B cell (primary cell): Measurements from ENCODE around the gene DCST2. TPM values are rescaled to one million over a fixed set of nuclear protein-coding genes. Genes with fewer than 3 reads are reported as not detected.

Experiments used
- ATAC-seq: fragments of 200-7000 bp; cut with Tn5 transposase; one replicate; pipeline ENCODE4 v1.10.0; 2021; ENCODE audit warnings: low read depth, mild to moderate bottlenecking, moderate number of reproducible peaks, moderate library complexity
- CTCF ChIA-PET: fragments of 350-600 bp; sonication (Branson Sonifier 250); formaldehyde crosslinking; loops from one replicate; lab custom pipeline; 2021; ENCODE audit warnings: antibody characterized with exemption, inconsistent platforms; lab: Charles Lee
- POLR2A ChIA-PET: fragments of 350-600 bp; sonication (Branson Sonifier 250); formaldehyde crosslinking; loops from one replicate; lab custom pipeline; 2021; ENCODE audit warnings: antibody characterized with exemption; lab: Charles Lee
- DNase-seq: peaks from one replicate; pipeline ENCODE4 v3.0.0; 2013
- H2AFZ ChIP-seq: 2 replicates; pipeline ENCODE4 v1.6.1; 2012; ENCODE audit warnings: mild to moderate bottlenecking, low read depth, low read length; ENCODE audit not compliant: insufficient read depth, poor library complexity, severe bottlenecking
- H3K27ac ChIP-seq, 2 donors: 1 replicate in 1 of 2; 2 replicates in 1 of 2; pipeline ENCODE4 v1.5.1; 2012 to 2013; ENCODE audit warnings: low read length in 2 of 2, mild to moderate bottlenecking in 2 of 2, moderate library complexity in 1 of 2
- H3K27me3 ChIP-seq, 4 experiments: fragments of 200-600 bp in 1 of 4; sonication (generic) in 1 of 4; replicated peaks in 1 of 4; 1 replicate in 2 of 4; 2 replicates in 2 of 4; pipeline versions ENCODE4 v1.6.1 to v1.7.0; 2013 to 2016; ENCODE audit warnings: low read length in 3 of 4, mild to moderate bottlenecking in 2 of 4, mixed read lengths in 1 of 4, moderate library complexity in 1 of 4; ENCODE audit not compliant: insufficient read depth in 4 of 4, control insufficient read depth in 3 of 4; ENCODE audit errors: control extremely low read depth in 1 of 4
- H3K36me3 ChIP-seq, 2 experiments: replicated peaks in 1 of 2; 1 replicate in 1 of 2; 2 replicates in 1 of 2; pipeline versions ENCODE4 v1.6.1 to v1.7.1; 2013; ENCODE audit warnings: low read length in 1 of 2; ENCODE audit not compliant: insufficient read depth in 2 of 2, control insufficient read depth in 1 of 2; ENCODE audit errors: control extremely low read depth in 1 of 2, extremely low read depth in 1 of 2
- H3K4me1 ChIP-seq, 2 donors: fragments of 200-600 bp in 1 of 2; sonication (generic) in 1 of 2; 1 replicate in 1 of 2; 2 replicates in 1 of 2; pipeline versions ENCODE4 v1.5.1 to v1.6.1; 2013 to 2017; ENCODE audit warnings: low read length in 2 of 2; ENCODE audit not compliant: control insufficient read depth in 2 of 2, insufficient read depth in 2 of 2
- H3K4me2 ChIP-seq: replicated peaks from 2 replicates; pipeline ENCODE3; 2012; ENCODE audit warnings: mild to moderate bottlenecking, low read depth, low read length; ENCODE audit not compliant: poor library complexity, severe bottlenecking
- H3K4me3 ChIP-seq, 5 experiments: fragments of 200-600 bp in 1 of 5; sonication (generic) in 1 of 5; 1 replicate in 3 of 5; 2 replicates in 2 of 5; pipeline versions ENCODE4 v1.5.1 to v1.7.0; 2011 to 2016; ENCODE audit warnings: low read length in 4 of 5, mild to moderate bottlenecking in 4 of 5, low read depth in 2 of 5, control low read depth in 1 of 5, moderate library complexity in 1 of 5; ENCODE audit not compliant: insufficient read depth in 1 of 5; ENCODE audit errors: control extremely low read depth in 1 of 5, extremely low read depth in 1 of 5
- H3K79me2 ChIP-seq: fragments of 200-600 bp; sonication (generic); one replicate; pipeline ENCODE4 v1.6.0; 2016; ENCODE audit warnings: low read length; ENCODE audit not compliant: control insufficient read depth, insufficient read depth
- H3K9ac ChIP-seq: fragments of 200-600 bp; sonication (generic); 2 replicates; pipeline ENCODE4 v1.6.1; 2017; ENCODE audit warnings: mild to moderate bottlenecking, low read length, moderate library complexity
- H3K9me3 ChIP-seq, 3 donors: one replicate each; pipeline versions ENCODE4 v1.6.1 to v1.7.1; 2013; ENCODE audit warnings: low read length in 2 of 3; ENCODE audit not compliant: control insufficient read depth in 2 of 3, insufficient read depth in 1 of 3; ENCODE audit errors: control extremely low read depth in 1 of 3
- H4K20me1 ChIP-seq: 2 replicates; pipeline ENCODE4 v1.6.0; 2012; ENCODE audit warnings: mild to moderate bottlenecking, low read length; ENCODE audit not compliant: insufficient read depth, control insufficient read depth, poor library complexity, severe bottlenecking
- H3K27ac Mint-ChIP-seq: one replicate; pipeline ENCODE4 v1.8.0; 2021; ENCODE audit warnings: mixed read lengths
- H3K27me3 Mint-ChIP-seq: one replicate; pipeline ENCODE4 v1.8.0; 2021; ENCODE audit warnings: mixed read lengths
- H3K4me1 Mint-ChIP-seq: one replicate; pipeline ENCODE4 v1.8.0; 2021; ENCODE audit warnings: mixed read lengths
- H3K4me3 Mint-ChIP-seq: one replicate; pipeline ENCODE4 v1.8.0; 2021; ENCODE audit warnings: mixed read lengths
- H3K9me3 Mint-ChIP-seq: one replicate; pipeline ENCODE4 v1.8.0; 2022; ENCODE audit warnings: mixed read lengths; ENCODE audit not compliant: insufficient read depth
- EZH2 ChIP-seq: IDR thresholded peaks from 2 replicates; pipeline ENCODE4 v1.6.1; 2012; ENCODE audit warnings: borderline replicate concordance, low read depth, mild to moderate bottlenecking, moderate library complexity, low read length; ENCODE audit not compliant: insufficient read depth, poor library complexity, severe bottlenecking
- WGBS: methylation state at CpG from one replicate; pipeline ENCODE4 v1.1.5; 2013; ENCODE audit warnings: missing lambda C conversion rate; ENCODE audit not compliant: insufficient coverage; 5-methylcytosine and 5-hydroxymethylcytosine counted together
- intact Hi-C: fragments of 100-400 bp; cut with micrococcal nuclease; formaldehyde crosslinking; loops from one replicate; pipeline ENCODE4 v1.10.0; 2022
- polyA plus RNA-seq: library from polyadenylated mRNA; depleted of rRNA; stranded (reverse); fragments of >200 nt; gene quantifications from 2 replicates; pipeline ENCODE4 v1.2.3, GENCODE V29; 2012
- total RNA-seq, 2 donors: library from RNA; stranded (reverse); fragments of 120-200 nt in 1 of 2; gene quantifications; 1 replicate in 1 of 2; 2 replicates in 1 of 2; pipeline versions ENCODE4 v1.2.3 to v1.2.4, GENCODE V29; 2013 to 2022
- TF ChIP-seq, protein P1 (sequence below): fragments of 200-600 bp; IDR thresholded peaks from one replicate; pipeline ENCODE4 v1.8.0; 2022; ENCODE audit warnings: antibody characterized with exemption, mild to moderate bottlenecking

The DCST2 gene
- total and polyA plus RNA-seq, 2 donors (not counting 1 experiment from before 2014, with no cell fraction given): 0.89 to 5.4 TPM

DNA sequence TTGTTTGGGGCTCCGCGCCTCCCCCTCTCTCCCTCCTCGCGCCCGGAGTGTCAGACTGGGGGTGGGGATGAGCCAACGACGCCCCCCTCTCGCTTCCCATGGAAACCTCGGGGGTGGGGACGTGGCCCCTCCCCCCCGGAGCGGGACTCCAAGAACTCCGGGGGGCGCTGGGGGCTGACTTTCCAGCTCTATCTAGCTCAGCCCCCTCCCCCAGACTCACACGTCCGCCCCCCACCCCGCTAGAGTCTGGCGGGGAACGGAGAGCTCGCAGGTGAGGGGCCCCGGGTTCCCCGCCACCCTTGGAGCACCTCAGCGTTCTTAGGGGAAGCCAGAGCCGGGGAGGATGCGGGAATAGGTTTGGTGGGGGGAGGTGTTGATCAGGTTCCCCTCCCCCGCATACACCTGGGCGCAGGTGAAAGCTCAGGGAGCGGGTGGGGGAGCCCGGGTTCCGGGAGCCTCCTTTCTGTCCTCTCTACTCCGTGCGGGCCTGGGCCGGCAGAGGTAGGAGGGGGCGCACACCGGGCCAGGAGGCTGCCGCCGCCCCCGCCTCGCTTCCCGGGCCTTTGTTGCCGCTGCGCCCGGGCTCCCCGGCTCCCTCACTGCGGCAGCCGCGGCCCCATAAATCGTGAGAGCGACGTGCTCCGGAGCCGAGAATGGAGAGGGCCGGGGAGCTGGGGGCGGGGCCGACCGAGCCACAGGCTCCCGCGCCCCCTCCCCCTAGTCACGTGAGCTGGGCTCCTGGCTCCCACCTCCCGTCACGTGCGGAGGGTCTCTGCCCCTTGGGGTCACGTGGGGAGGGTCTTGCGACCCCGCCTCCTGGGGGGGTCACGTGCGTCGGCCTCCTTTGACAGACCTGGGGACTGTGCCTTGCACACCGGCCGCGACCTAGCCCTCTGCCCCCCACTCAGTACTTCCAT is 47.0 kb upstream of the DCST2 start:
- no peak overlapping the region for H2AFZ ChIP-seq
- H3K4me1 Mint-ChIP-seq: peaks cover 63% of the 10 kb centered on the region
- ATAC-seq (no peak), DNase-seq (peak; percentile 61)
- intact Hi-C loops: no loop called here
- H3K79me2 ChIP-seq: no peaks in the 10 kb centered on the region
- H3K4me2 ChIP-seq: peak overlapping the region; percentile 97
- CTCF ChIA-PET: interaction anchor here (0.6 to 1.6 kb wide), 7 partner anchors 9 to 411 kb away, joined by 3 to 7 read pairs (median 5); partner anchors contain the start of gene ADAM15
- POLR2A ChIA-PET: interaction anchor here (1.6 to 2.8 kb wide), 2 partner anchors 10 to 16 kb away, joined by 7 to 9 read pairs; no protein-coding TSS in a partner anchor
- H3K4me3 ChIP-seq: peak overlapping the region in 4 of 5 experiments; percentile 8 to 52 (median 36)
- WGBS: 2% methylated on average over 50 of the region's 71 CpGs
- TF ChIP-seq EZH2: peak; percentile 94
- TF ChIP-seq, protein P1, sequence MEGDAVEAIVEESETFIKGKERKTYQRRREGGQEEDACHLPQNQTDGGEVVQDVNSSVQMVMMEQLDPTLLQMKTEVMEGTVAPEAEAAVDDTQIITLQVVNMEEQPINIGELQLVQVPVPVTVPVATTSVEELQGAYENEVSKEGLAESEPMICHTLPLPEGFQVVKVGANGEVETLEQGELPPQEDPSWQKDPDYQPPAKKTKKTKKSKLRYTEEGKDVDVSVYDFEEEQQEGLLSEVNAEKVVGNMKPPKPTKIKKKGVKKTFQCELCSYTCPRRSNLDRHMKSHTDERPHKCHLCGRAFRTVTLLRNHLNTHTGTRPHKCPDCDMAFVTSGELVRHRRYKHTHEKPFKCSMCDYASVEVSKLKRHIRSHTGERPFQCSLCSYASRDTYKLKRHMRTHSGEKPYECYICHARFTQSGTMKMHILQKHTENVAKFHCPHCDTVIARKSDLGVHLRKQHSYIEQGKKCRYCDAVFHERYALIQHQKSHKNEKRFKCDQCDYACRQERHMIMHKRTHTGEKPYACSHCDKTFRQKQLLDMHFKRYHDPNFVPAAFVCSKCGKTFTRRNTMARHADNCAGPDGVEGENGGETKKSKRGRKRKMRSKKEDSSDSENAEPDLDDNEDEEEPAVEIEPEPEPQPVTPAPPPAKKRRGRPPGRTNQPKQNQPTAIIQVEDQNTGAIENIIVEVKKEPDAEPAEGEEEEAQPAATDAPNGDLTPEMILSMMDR: no peak
- H3K27ac Mint-ChIP-seq: no peak overlapping the region
- no peak overlapping the region for H3K27ac ChIP-seq
- H4K20me1 ChIP-seq: peaks cover 46% of the 10 kb centered on the region
- H3K27me3 Mint-ChIP-seq: peaks cover 38% of the 10 kb centered on the region
- H3K4me3 Mint-ChIP-seq: peak overlapping the region; percentile 83
- H3K4me1 ChIP-seq: peaks cover 60 to 67% of the 10 kb centered on the region in 2 donors
- peaks cover 0 to 57% (median 43%) of the 10 kb centered on the region in 4 experiments for H3K27me3 ChIP-seq
- no peaks in the 10 kb centered on the region for H3K9me3 Mint-ChIP-seq
- H3K36me3 ChIP-seq: no peaks in the 10 kb centered on the region
- peaks cover 0 to 30% (median 0%) of the 10 kb centered on the region in 3 donors for H3K9me3 ChIP-seq
- peak overlapping the region; percentile 36 for H3K9ac ChIP-seq
